IPS-18a (cell line): Measurements from ENCODE around the gene CCDC7.
"Not testable (repeated sequence)": the region's sequence is repeated elsewhere in the genome, so short reads cannot be mapped to it uniquely, and the experiment has no call there.

ENCODE experiments used
- H3K27ac ChIP-seq: one replicate; pipeline ENCODE4 v1.5.1; 2013; ENCODE audit warnings: low read length
- H3K27me3 ChIP-seq: one replicate; pipeline ENCODE4 v1.6.1; 2013; ENCODE audit warnings: mild to moderate bottlenecking, low read length; ENCODE audit not compliant: control insufficient read depth, insufficient read depth
- H3K36me3 ChIP-seq: one replicate; pipeline ENCODE4 v1.6.1; 2013; ENCODE audit warnings: low read depth, low read length; ENCODE audit not compliant: control insufficient read depth
- H3K4me1 ChIP-seq: one replicate; pipeline ENCODE4 v1.6.1; 2013; ENCODE audit warnings: low read depth, low read length; ENCODE audit not compliant: control insufficient read depth
- H3K4me3 ChIP-seq: one replicate; pipeline ENCODE4 v1.5.1; 2013; ENCODE audit warnings: low read length
- H3K9ac ChIP-seq: one replicate; pipeline ENCODE4 v1.6.1; 2013; ENCODE audit warnings: mild to moderate bottlenecking, low read length, moderate library complexity
- H3K9me3 ChIP-seq: one replicate; pipeline ENCODE4 v1.6.1; 2013; ENCODE audit warnings: low read depth, low read length; ENCODE audit not compliant: control insufficient read depth

Gene CCDC7

GRCh38 chr10:32445740-32446535 lies at the start of gene CCDC7:
TSS of gene CCDC7 (plus strand) at chr10:32446140. CDS start at chr10:32451643, 5,503 bp downstream.
- Histone ChIP-seq H3K27ac (peak within 1 kb of the TSS; percentile 70), H3K9me3 (no peaks in the 10 kb centered on the region), H3K36me3 (no peaks in the 10 kb centered on the region), H3K4me1 (peaks cover 3% of the 10 kb centered on the region), H3K27me3 (no peaks in the 10 kb centered on the region), H3K4me3 (peak within 1 kb of the TSS; percentile 63), H3K9ac (peak within 1 kb of the TSS; percentile 57)

- not testable (repeated sequence) for H3K9me3 ChIP-seq, H3K27me3 ChIP-seq, H3K4me1 ChIP-seq
Measured at GRCh38 chr10:32397163-32397562, 48.8 kb upstream of the CCDC7 start.

DNA sequence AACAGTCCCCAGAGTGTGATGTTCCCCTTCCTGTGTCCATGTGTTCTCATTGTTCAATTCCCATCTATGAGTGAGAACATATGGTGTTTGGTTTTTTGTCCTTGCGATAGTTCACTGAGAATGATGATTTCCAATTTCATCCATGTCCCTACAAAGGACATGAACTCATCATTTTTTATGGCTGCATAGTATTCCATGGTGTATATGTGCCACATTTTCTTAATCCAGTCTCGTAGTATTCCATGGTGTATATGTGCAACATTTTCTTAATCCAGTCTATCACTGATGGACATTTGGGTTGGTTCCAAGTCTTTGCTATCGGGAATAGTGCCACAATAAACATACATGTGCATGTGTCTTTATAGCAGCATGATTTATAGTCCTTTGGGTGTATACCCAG lies 46.2 kb upstream of the CCDC7 start:
- H3K4me3 ChIP-seq, H3K9me3 ChIP-seq, H3K27ac ChIP-seq, H3K4me1 ChIP-seq, H3K27me3 ChIP-seq, H3K36me3 ChIP-seq, H3K9ac ChIP-seq: not testable (repeated sequence)

More at GRCh38 chr10:32397163-32397562, 48.8 kb upstream of the CCDC7 start:
- not testable (repeated sequence) for H3K27ac ChIP-seq, H3K4me3 ChIP-seq, H3K36me3 ChIP-seq, H3K9ac ChIP-seq

- Histone ChIP-seq H3K27me3 (no peaks in the 10 kb centered on the region), H3K9me3 (no peaks in the 10 kb centered on the region), H3K4me3 (no peak overlapping the region), H3K27ac (no peak overlapping the region), H3K4me1 (no peaks in the 10 kb centered on the region), H3K9ac (no peak overlapping the region), H3K36me3 (no peaks in the 10 kb centered on the region)
Measured at GRCh38 chr10:32400961-32401360, 45.0 kb upstream of the CCDC7 start.

DNA sequence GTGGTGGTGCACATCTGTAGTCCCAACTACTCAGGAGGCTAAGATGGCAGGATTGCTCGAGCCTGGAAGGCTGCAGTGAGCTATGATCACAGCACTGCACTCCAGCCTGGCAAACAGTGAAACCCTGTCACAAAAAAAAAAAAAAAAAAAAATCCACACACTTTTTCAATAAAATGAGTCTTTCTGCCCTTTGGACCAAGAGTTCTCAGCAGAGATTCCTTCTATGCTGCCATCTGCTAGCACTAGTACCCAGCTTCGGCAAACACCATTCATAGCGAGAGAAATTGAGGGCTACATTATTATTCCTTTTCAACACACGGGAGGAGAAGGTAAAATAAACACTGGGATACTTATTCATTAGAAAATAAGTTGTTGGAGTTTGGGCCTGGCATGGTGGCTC lies 43.4 kb upstream of the CCDC7 start:
- H3K9ac ChIP-seq, result no peak overlapping the region
- H3K4me3 ChIP-seq, result no peak overlapping the region
- no peaks in the 10 kb centered on the region for H3K36me3 ChIP-seq
- H3K27me3 ChIP-seq, result no peaks in the 10 kb centered on the region
- no peak overlapping the region for H3K27ac ChIP-seq
- H3K9me3 ChIP-seq, result no peaks in the 10 kb centered on the region
- no peaks in the 10 kb centered on the region for H3K4me1 ChIP-seq

DNA sequence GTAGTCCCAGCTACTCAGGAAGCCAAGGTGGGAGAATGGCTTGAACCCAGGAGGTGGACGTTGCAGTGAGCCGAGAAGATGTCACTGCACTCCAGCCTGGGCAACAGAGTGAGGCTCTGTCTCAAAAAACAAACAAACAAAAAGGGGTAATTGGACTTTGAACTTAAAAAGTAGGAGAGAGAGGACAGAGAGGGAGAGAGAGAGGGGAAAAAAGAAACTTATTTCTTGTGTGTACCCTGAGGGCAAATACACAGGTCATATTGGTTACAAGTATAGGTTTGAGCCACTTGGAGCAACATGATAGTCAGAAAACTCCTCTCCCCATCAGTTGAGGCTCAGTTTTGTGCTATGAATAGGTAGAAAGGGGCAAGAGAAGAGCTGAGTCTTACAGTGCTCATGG lies 42.8 kb upstream of the CCDC7 start:
- Histone ChIP-seq H3K4me3 (no peak overlapping the region), H3K27me3 (no peaks in the 10 kb centered on the region), H3K27ac (no peak overlapping the region), H3K9me3 (no peaks in the 10 kb centered on the region), H3K9ac (no peak overlapping the region), H3K36me3 (no peaks in the 10 kb centered on the region), H3K4me1 (no peaks in the 10 kb centered on the region)

- H3K27ac ChIP-seq, result no peak overlapping the region
- H3K36me3 ChIP-seq, result no peaks in the 10 kb centered on the region
- no peak overlapping the region for H3K4me3 ChIP-seq
- H3K9ac ChIP-seq, result no peak overlapping the region
- no peaks in the 10 kb centered on the region for H3K4me1 ChIP-seq
- no peaks in the 10 kb centered on the region for H3K9me3 ChIP-seq
- no peaks in the 10 kb centered on the region for H3K27me3 ChIP-seq
Measured at GRCh38 chr10:32408690-32409089, 37.2 kb upstream of the CCDC7 start.

DNA sequence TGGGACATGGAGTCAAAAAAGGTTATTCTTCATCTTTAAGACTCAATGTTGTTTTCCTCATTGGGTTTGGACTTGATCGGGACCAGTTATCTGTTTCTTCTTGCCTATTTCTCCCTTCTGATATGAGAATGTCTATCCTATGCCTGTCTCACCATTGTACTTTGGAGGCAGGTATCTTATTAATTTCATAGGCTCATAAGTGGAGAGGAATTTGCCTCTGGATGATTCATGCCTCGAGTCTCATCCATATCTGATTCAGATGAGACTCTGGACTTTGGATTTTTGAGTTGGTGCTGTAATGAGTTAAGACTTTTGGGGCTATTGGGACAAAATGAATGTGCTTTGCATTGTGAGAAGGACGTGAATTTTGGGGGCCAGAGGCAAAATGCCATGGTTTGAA lies 36.2 kb upstream of the CCDC7 start:
- no peaks in the 10 kb centered on the region for H3K27me3 ChIP-seq
- H3K27ac ChIP-seq, result no peak overlapping the region
- no peaks in the 10 kb centered on the region for H3K36me3 ChIP-seq
- no peak overlapping the region for H3K4me3 ChIP-seq
- H3K9ac ChIP-seq, result no peak overlapping the region
- H3K4me1 ChIP-seq, result no peaks in the 10 kb centered on the region
- H3K9me3 ChIP-seq, result no peaks in the 10 kb centered on the region

DNA sequence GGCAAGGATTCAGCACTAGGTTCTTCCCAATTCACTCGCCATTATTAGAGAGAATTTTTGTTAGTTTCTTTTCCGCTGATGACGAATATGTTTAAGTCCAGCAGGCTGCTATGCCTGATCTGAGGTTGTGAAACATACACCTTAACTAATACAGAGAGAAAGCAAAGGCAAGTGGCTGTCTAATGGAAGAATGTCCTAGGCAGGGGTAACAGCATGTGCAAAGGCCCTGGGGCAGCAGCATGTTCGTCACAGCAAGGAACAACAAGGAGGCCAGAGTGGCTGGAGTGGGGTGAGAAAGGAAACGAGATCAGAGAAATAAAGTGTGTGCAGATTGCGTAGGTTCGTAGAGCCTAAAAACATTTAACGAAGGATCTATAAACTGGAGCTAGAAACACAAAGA lies 35.4 kb upstream of the CCDC7 start:
- Histone ChIP-seq H3K36me3 (no peaks in the 10 kb centered on the region), H3K27me3 (no peaks in the 10 kb centered on the region), H3K27ac (no peak overlapping the region), H3K4me3 (no peak overlapping the region), H3K9me3 (no peaks in the 10 kb centered on the region), H3K4me1 (no peaks in the 10 kb centered on the region), H3K9ac (no peak overlapping the region)

GRCh38 chr10:32411797-32412498 lies 34.0 kb upstream of the CCDC7 start:
- Histone ChIP-seq H3K4me3 (no peak overlapping the region), H3K36me3 (no peaks in the 10 kb centered on the region), H3K27ac (no peak overlapping the region), H3K4me1 (no peaks in the 10 kb centered on the region), H3K9ac (no peak overlapping the region), H3K9me3 (no peaks in the 10 kb centered on the region), H3K27me3 (no peaks in the 10 kb centered on the region)

DNA sequence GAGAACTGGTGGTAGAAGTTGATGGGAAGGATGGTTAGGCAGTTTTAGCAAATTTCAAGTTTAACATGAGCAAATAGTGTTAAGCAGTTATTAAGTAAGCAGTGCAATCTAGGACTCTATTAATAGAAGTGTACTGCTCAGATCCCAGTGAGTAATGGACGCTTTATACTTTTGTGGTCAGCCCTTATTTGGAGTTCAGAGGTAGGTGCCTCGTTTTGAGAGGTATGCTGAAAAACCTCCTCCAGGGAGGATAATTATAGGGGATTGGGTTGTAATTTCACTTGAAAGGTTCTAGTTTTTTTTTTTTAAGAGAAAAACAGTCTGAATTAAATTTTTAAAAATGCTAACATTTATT lies 33.5 kb upstream of the CCDC7 start:
- no peak overlapping the region for H3K9ac ChIP-seq
- H3K9me3 ChIP-seq, result no peaks in the 10 kb centered on the region

GRCh38 chr10:32413513-32413912 lies 32.4 kb upstream of the CCDC7 start:
- Histone ChIP-seq H3K9me3 (no peaks in the 10 kb centered on the region), H3K36me3 (no peaks in the 10 kb centered on the region), H3K4me1 (no peaks in the 10 kb centered on the region), H3K27me3 (no peaks in the 10 kb centered on the region), H3K27ac (no peak overlapping the region), H3K4me3 (no peak overlapping the region), H3K9ac (no peak overlapping the region)

More for the DNA sequence above, 33.5 kb upstream of the CCDC7 start:
- Histone ChIP-seq H3K27ac (no peak overlapping the region), H3K27me3 (no peaks in the 10 kb centered on the region), H3K4me3 (no peak overlapping the region), H3K4me1 (no peaks in the 10 kb centered on the region), H3K36me3 (no peaks in the 10 kb centered on the region)
